Uterus (tissue), 4 donors: ENCODE results near the gene SLC6A4. TPM values are rescaled to one million over a fixed set of nuclear protein-coding genes. Genes with fewer than 3 reads are reported as not detected.

Experiments used
- DNase-seq, 2 donors: peaks; one replicate each; pipeline ENCODE4 v3.0.0-alpha.2; 2019 to 2020
- H3K27ac ChIP-seq, 2 donors: fragments of 200-600 bp; sonication (generic); 1 replicate in 1 of 2; 2 replicates in 1 of 2; pipeline ENCODE4 v1.5.1; 2016 to 2018
- H3K27me3 ChIP-seq, 2 donors: fragments of 200-600 bp; sonication (generic); one replicate each; pipeline ENCODE4 v1.5.1; 2018 to 2019; ENCODE audit warnings: control low read depth in 1 of 2
- H3K36me3 ChIP-seq, 2 donors: fragments of 200-600 bp; sonication (generic); one replicate each; pipeline ENCODE4 v1.5.1; 2019; ENCODE audit warnings: control low read depth in 1 of 2
- H3K4me1 ChIP-seq, 2 donors: fragments of 200-600 bp; sonication (generic); one replicate each; pipeline ENCODE4 v1.5.1; 2018 to 2019; ENCODE audit warnings: control low read depth in 1 of 2
- H3K4me3 ChIP-seq, 2 donors: fragments of 200-600 bp; sonication (generic); 1 replicate in 1 of 2; 2 replicates in 1 of 2; pipeline ENCODE4 v1.5.1; 2018 to 2019; ENCODE audit warnings: mild to moderate bottlenecking in 1 of 2
- H3K9me3 ChIP-seq, 2 donors: fragments of 200-600 bp; sonication (generic); one replicate each; pipeline ENCODE4 v1.5.1; 2019; ENCODE audit warnings: control low read depth in 1 of 2
- POLR2A ChIP-seq, 2 donors: fragments of 450-650 bp; IDR thresholded peaks; one replicate each; pipeline ENCODE4 v1.6.1; 2016; ENCODE audit warnings: antibody characterized with exemption in 2 of 2, mild to moderate bottlenecking in 1 of 2, moderate library complexity in 1 of 2
- intact Hi-C: fragments of 100-400 bp; cut with DNase I; formaldehyde crosslinking; loops from one replicate; pipeline ENCODE4 v1.15.1; 2023; ENCODE audit warnings: low total_unique reads
- total RNA-seq, 4 donors: library from RNA; depleted of rRNA in 3 of 4; stranded (reverse); fragments of >200 nt in 3 of 4; gene quantifications; one replicate each; pipeline versions ENCODE4 v1.1.0 to v1.2.4, GENCODE V29; 2014 to 2023
- TF ChIP-seq, protein P1 (sequence below), 4 experiments: fragments of 200-600 bp in 2 of 4; fragments of 450-650 bp in 2 of 4; sonication (generic) in 2 of 4; IDR thresholded peaks; one replicate each; pipeline ENCODE4 v1.5.1; 2016 to 2019; ENCODE audit warnings: antibody characterized with exemption in 4 of 4, mild to moderate bottlenecking in 2 of 4, moderate library complexity in 1 of 4
- donor health status: DM: yes; HTN: yes; CAD: no.

SLC6A4 gene
- total RNA-seq, 4 donors from 2014 or later: 0.30 to 0.90 TPM; not detected in 2

DNA sequence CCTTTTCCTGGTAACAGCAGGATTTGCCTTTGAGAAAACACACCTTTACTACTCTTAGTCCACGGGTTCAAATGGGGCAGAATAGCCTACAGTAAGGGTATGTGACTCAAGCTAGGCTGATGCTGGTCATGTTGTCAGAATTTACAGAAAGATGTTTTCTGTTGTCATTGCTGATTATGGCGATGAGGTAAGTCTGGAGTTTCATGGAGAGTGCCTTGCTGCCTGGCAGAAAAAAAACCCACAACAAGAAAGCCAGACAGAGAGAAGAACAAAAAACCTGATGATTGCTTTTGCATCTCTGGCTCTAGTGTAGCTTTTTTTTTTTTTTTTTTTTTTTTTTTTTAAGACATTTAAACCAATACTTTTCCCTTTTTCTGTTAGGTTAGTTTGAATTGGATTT, 47.9 kb downstream of the SLC6A4 start:
- no peaks in the 10 kb centered on the region for H3K36me3 ChIP-seq
- H3K4me3 ChIP-seq: no peak overlapping the region
- TF ChIP-seq, protein P1, sequence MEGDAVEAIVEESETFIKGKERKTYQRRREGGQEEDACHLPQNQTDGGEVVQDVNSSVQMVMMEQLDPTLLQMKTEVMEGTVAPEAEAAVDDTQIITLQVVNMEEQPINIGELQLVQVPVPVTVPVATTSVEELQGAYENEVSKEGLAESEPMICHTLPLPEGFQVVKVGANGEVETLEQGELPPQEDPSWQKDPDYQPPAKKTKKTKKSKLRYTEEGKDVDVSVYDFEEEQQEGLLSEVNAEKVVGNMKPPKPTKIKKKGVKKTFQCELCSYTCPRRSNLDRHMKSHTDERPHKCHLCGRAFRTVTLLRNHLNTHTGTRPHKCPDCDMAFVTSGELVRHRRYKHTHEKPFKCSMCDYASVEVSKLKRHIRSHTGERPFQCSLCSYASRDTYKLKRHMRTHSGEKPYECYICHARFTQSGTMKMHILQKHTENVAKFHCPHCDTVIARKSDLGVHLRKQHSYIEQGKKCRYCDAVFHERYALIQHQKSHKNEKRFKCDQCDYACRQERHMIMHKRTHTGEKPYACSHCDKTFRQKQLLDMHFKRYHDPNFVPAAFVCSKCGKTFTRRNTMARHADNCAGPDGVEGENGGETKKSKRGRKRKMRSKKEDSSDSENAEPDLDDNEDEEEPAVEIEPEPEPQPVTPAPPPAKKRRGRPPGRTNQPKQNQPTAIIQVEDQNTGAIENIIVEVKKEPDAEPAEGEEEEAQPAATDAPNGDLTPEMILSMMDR (IDR thresholded peaks at IDR 0.05): no peak
- no peak for TF ChIP-seq POLR2A (IDR thresholded peaks at IDR 0.05)
- intact Hi-C loops: no loop called here
- H3K9me3 ChIP-seq: no peaks in the 10 kb centered on the region
- no peaks in the 10 kb centered on the region for H3K4me1 ChIP-seq
- no peaks in the 10 kb centered on the region for H3K27me3 ChIP-seq
- DNase-seq: no peak
- H3K27ac ChIP-seq: no peak overlapping the region

GRCh38 chr17:30186761-30187160, 48.7 kb downstream of the SLC6A4 start:
- intact Hi-C loops: no loop called here
- TF ChIP-seq, protein P1 (IDR thresholded peaks at IDR 0.05): no peak
- TF ChIP-seq POLR2A (IDR thresholded peaks at IDR 0.05): no peak
- H3K36me3 ChIP-seq: no peaks in the 10 kb centered on the region

DNA sequence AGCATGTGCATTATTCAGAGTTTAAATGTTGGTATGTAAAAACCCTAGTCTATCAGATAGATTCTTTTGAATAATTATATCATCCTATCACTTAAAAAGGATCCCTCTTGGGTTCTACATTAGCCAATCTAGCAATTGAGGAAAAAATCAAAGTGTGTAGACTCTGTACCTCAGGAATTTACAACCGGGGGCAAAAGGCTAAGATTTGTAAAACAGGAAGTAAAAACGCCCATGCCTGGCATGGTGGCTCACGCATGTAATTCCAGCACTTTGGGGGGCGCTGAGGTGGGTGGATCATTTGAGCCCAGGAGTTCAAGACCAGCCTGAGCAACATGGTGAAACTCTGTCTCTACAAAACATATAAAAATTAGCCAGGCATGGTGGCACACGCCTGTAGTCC, 58.6 kb downstream of the SLC6A4 start:
- TF ChIP-seq POLR2A (IDR thresholded peaks at IDR 0.05): no peak
- TF ChIP-seq, protein P1 (IDR thresholded peaks at IDR 0.05): no peak
- Histone ChIP-seq H3K27ac (no peak overlapping the region), H3K9me3 (no peaks in the 10 kb centered on the region), H3K36me3 (no peaks in the 10 kb centered on the region), H3K4me1 (no peaks in the 10 kb centered on the region), H3K27me3 (no peaks in the 10 kb centered on the region), H3K4me3 (no peak overlapping the region)
- intact Hi-C loops: no loop called here
- DNase-seq: no peak

More at GRCh38 chr17:30186761-30187160, 48.7 kb downstream of the SLC6A4 start:
- Histone ChIP-seq H3K27ac (no peak overlapping the region), H3K4me3 (no peak overlapping the region), H3K9me3 (no peaks in the 10 kb centered on the region), H3K27me3 (no peaks in the 10 kb centered on the region), H3K4me1 (no peaks in the 10 kb centered on the region)
- no peak for DNase-seq

GRCh38 chr17:30174556-30174955, 60.9 kb downstream of the SLC6A4 start:
- Histone ChIP-seq H3K27me3 (no peaks in the 10 kb centered on the region), H3K36me3 (no peaks in the 10 kb centered on the region), H3K4me1 (no peaks in the 10 kb centered on the region), H3K4me3 (no peak overlapping the region), H3K27ac (no peak overlapping the region), H3K9me3 (no peaks in the 10 kb centered on the region)
- no peak for DNase-seq
- intact Hi-C loops: no loop called here
- TF ChIP-seq, protein P1 (IDR thresholded peaks at IDR 0.05): no peak
- TF ChIP-seq POLR2A (IDR thresholded peaks at IDR 0.05): no peak

DNA sequence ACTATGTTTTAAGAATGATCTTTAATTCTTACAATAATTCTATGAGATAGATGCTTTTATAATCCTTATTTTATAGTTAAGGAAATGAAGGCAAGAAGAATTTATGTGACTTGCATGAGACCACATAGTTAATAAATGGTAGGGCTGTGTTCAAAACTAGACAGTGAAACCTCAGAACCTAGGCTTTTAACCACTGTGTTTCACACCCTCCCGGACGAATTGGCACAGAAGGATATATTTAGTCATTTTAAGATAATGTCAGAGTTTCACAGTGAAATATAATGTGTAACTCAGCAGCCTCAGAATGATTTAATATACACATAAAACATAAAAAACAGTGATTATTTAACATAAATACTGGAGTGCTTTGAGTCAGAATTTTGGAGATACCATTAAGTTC, 61.8 kb downstream of the SLC6A4 start:
- Histone ChIP-seq H3K27me3 (no peaks in the 10 kb centered on the region), H3K4me1 (no peaks in the 10 kb centered on the region), H3K9me3 (no peaks in the 10 kb centered on the region), H3K36me3 (no peaks in the 10 kb centered on the region), H3K27ac (no peak overlapping the region), H3K4me3 (no peak overlapping the region)
- no peak for TF ChIP-seq POLR2A (IDR thresholded peaks at IDR 0.05)
- TF ChIP-seq, protein P1 (IDR thresholded peaks at IDR 0.05): no peak
- intact Hi-C loops: no loop called here
- no peak for DNase-seq
